Measurements from ENCODE around the gene TAOK2. TPM values are rescaled to one million over a fixed set of nuclear protein-coding genes. Genes with fewer than 3 reads are reported as not detected.

TAOK2 gene
- total and polyA plus RNA-seq, 2 of the 13 experiments (the other 11 are each of a cell fraction or from before 2014, with no cell fraction given), result 17.4 to 43.2 TPM

DNA sequence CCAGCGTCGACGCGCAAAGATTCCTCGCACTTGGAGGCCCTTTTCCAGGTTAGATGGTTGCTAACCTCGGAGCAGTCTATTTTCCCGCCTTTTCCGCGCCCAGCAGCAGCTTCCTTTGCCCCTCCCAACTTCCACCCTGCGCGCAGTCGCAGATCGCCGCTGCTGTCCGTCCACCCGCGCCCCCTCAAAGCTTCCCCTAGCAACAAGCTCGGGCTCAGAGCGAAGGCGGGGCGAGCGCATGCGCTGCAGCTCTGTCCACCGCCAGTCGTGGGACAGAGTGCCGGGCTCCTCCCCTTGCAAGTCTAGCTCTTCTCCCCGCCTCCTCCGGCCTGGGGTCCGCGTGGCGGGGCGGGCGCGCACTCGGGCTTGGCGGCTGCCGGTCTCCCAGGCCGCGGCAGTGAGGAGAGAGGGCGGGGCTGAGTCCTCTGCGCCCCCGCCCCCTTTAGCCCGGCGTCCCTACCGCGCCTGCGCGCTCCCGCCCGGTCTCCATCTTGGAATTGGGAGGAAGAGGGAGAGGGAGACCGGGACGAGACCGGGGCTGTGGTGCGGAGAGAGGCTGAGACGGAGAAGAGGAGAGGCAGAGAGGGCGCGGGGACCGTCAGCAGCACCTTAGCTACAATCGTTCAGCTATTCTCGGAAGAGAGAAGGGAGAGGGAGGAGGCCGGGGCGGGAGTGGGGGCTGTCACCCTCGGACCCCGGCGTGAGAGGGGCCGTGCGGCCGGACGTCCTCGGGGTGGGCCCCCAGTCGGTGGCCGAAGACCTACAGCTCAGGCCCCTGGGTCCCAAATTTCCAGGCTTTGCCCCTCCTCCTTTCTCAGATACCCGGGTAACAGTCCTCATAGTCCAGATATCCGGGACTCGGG is at the start of gene TAOK2 (continued):
- TF ChIP-seq ZNF343 (CRISPR knock-in tag; IDR thresholded peaks at IDR 0.05), result peak; percentile 93
- peak; percentile 59 for TF ChIP-seq MED8 (CRISPR knock-in tag; IDR thresholded peaks at IDR 0.05; ENCODE audit: insufficient replicate concordance)
- peak; percentile 45; the same call in 1 of the 2 replicates for TF ChIP-seq RXRA (CRISPR knock-in tag; IDR thresholded peaks at IDR 0.05)
- peak; percentile 95 for TF ChIP-seq YY1 (IDR thresholded peaks at IDR 0.05; ENCODE audit: insufficient read depth, insufficient replicate concordance, low read depth, low read length)
- TF ChIP-seq, protein P1, sequence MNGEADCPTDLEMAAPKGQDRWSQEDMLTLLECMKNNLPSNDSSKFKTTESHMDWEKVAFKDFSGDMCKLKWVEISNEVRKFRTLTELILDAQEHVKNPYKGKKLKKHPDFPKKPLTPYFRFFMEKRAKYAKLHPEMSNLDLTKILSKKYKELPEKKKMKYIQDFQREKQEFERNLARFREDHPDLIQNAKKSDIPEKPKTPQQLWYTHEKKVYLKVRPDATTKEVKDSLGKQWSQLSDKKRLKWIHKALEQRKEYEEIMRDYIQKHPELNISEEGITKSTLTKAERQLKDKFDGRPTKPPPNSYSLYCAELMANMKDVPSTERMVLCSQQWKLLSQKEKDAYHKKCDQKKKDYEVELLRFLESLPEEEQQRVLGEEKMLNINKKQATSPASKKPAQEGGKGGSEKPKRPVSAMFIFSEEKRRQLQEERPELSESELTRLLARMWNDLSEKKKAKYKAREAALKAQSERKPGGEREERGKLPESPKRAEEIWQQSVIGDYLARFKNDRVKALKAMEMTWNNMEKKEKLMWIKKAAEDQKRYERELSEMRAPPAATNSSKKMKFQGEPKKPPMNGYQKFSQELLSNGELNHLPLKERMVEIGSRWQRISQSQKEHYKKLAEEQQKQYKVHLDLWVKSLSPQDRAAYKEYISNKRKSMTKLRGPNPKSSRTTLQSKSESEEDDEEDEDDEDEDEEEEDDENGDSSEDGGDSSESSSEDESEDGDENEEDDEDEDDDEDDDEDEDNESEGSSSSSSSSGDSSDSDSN (CRISPR knock-in tag; IDR thresholded peaks at IDR 0.05), result peak; percentile 54
- no peak for TF ChIP-seq ATRX (CRISPR knock-in tag; IDR thresholded peaks at IDR 0.05; ENCODE audit: borderline replicate concordance)
- TF ChIP-seq GLI4 (CRISPR knock-in tag; IDR thresholded peaks at IDR 0.05; ENCODE audit: borderline replicate concordance), result no peak; the same call in 1 of the 2 replicates
- peak; percentile 43; the same call in 1 of the 2 replicates for TF ChIP-seq SIX4 (CRISPR knock-in tag; IDR thresholded peaks at IDR 0.05)
- no peak for TF ChIP-seq SRF (IDR thresholded peaks at IDR 0.05; ENCODE audit: low read depth, low read length)
- 0 out of 2 replicates have a peak, but pooled peaks have one; percentile 33 for TF ChIP-seq ZNF225 (CRISPR knock-in tag; IDR thresholded peaks at IDR 0.05)
- TF ChIP-seq, protein P2, sequence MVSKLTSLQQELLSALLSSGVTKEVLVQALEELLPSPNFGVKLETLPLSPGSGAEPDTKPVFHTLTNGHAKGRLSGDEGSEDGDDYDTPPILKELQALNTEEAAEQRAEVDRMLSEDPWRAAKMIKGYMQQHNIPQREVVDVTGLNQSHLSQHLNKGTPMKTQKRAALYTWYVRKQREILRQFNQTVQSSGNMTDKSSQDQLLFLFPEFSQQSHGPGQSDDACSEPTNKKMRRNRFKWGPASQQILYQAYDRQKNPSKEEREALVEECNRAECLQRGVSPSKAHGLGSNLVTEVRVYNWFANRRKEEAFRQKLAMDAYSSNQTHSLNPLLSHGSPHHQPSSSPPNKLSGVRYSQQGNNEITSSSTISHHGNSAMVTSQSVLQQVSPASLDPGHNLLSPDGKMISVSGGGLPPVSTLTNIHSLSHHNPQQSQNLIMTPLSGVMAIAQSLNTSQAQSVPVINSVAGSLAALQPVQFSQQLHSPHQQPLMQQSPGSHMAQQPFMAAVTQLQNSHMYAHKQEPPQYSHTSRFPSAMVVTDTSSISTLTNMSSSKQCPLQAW (CRISPR knock-in tag; IDR thresholded peaks at IDR 0.05), result peak; percentile 89
- TF ChIP-seq ZFP36L2 (CRISPR knock-in tag; IDR thresholded peaks at IDR 0.05), result no peak; the same call in 1 of the 2 replicates
- TF ChIP-seq, protein P3, sequence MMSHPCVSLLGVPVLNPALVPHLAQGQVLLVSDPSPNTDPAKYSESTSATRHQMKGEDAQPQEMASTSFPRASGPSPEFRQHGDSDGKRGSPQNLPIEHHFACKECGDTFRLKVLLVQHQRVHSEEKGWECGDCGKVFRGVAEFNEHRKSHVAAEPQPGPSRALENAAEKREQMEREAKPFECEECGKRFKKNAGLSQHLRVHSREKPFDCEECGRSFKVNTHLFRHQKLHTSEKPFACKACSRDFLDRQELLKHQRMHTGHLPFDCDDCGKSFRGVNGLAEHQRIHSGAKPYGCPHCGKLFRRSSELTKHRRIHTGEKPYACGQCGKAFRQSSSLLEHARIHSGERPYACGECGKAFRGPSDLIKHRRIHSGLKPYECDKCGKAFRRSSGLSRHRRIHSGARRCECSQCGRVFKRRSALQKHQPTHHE (CRISPR knock-in tag; IDR thresholded peaks at IDR 0.05; ENCODE audit: borderline replicate concordance), result 0 out of 2 replicates have a peak, but pooled peaks have one; percentile 91
- TF ChIP-seq POLR2AphosphoS2 (IDR thresholded peaks at IDR 0.05; ENCODE audit: low read depth, low read length), result 0 out of 2 replicates have a peak, but pooled peaks have one; percentile 42
- peak; percentile 96 for TF ChIP-seq YEATS4 (CRISPR knock-in tag; IDR thresholded peaks at IDR 0.05; ENCODE audit: borderline replicate concordance)
- peak; percentile 84 for TF ChIP-seq TBX2 (CRISPR knock-in tag; IDR thresholded peaks at IDR 0.05; ENCODE audit: borderline replicate concordance)

All from HepG2 (cell line).